ENCODE results near the gene ARCN1. TPM values are rescaled to one million over a fixed set of nuclear protein-coding genes. Genes with fewer than 3 reads are reported as not detected.

The ARCN1 gene
- total and polyA plus RNA-seq, 2 donors (not counting 1 experiment from before 2014, with no cell fraction given), result 42.9 to 83.2 TPM

DNA sequence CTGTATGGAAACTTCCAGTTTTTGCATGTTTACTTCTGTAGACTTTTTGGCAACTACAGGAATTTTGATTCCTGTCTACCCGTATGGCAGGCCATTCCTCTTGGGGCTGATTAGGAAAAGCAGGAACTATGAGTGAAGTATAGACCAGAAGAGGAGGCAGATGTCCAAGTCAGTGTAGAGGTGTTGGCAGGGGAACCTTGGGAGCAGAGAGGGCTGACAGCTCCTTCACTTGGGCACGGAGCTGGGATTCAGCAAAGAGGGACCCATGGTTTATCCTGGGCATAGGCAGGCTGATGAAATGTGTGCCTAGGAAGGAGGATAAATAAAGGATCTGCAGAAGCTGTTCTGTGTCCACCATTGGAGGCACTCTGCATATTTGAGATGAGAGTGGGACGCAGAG is 74.2 kb downstream of the ARCN1 start:
- H3K9ac ChIP-seq (ENCODE audit: low read length), result no peak overlapping the region
- TF ChIP-seq, protein P1, sequence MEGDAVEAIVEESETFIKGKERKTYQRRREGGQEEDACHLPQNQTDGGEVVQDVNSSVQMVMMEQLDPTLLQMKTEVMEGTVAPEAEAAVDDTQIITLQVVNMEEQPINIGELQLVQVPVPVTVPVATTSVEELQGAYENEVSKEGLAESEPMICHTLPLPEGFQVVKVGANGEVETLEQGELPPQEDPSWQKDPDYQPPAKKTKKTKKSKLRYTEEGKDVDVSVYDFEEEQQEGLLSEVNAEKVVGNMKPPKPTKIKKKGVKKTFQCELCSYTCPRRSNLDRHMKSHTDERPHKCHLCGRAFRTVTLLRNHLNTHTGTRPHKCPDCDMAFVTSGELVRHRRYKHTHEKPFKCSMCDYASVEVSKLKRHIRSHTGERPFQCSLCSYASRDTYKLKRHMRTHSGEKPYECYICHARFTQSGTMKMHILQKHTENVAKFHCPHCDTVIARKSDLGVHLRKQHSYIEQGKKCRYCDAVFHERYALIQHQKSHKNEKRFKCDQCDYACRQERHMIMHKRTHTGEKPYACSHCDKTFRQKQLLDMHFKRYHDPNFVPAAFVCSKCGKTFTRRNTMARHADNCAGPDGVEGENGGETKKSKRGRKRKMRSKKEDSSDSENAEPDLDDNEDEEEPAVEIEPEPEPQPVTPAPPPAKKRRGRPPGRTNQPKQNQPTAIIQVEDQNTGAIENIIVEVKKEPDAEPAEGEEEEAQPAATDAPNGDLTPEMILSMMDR (IDR thresholded peaks at IDR 0.05), result no peak
- TF ChIP-seq EZH2 (IDR thresholded peaks at IDR 0.05; ENCODE audit: borderline replicate concordance, insufficient read depth, low read depth, low read length, poor library complexity, severe bottlenecking), result no peak
- Mint-ChIP-seq H3K27ac (no peak overlapping the region), H3K4me3 (no peak overlapping the region), H3K27me3 (peaks cover 4% of the 10 kb centered on the region), H3K4me1 (no peaks in the 10 kb centered on the region), H3K9me3 (ENCODE audit: insufficient read depth) (no peaks in the 10 kb centered on the region)
- no peak overlapping the region for H3K4me3 ChIP-seq (ENCODE audit: control extremely low read depth in 1 of 5, extremely low read depth in 1 of 5, insufficient read depth in 1 of 5, low read depth in 2 of 5, low read length in 4 of 5)
- H2AFZ ChIP-seq (ENCODE audit: insufficient read depth, low read depth, low read length, poor library complexity, severe bottlenecking), result no peak overlapping the region
- POLR2A ChIA-PET, result no interaction called here
- no peaks in the 10 kb centered on the region for H3K4me1 ChIP-seq (ENCODE audit: control insufficient read depth in 2 of 2, insufficient read depth in 2 of 2, low read length in 2 of 2)
- intact Hi-C loops (cut with micrococcal nuclease), result no loop called here
- 98% methylated on average over 3 of the region's 3 CpGs for WGBS (ENCODE audit: insufficient coverage)
- no peaks in the 10 kb centered on the region for H3K79me2 ChIP-seq (ENCODE audit: control insufficient read depth, insufficient read depth, low read length)
- no peak for ATAC-seq (ENCODE audit: low read depth)
- no peaks in the 10 kb centered on the region for H4K20me1 ChIP-seq (ENCODE audit: control insufficient read depth, insufficient read depth, low read length, poor library complexity, severe bottlenecking)
- no peaks in the 10 kb centered on the region for H3K27me3 ChIP-seq (replicated peaks in 1 of 4; ENCODE audit: control extremely low read depth in 1 of 4, control insufficient read depth in 3 of 4, insufficient read depth in 4 of 4, low read length in 3 of 4)
- H3K27ac ChIP-seq (ENCODE audit: low read length in 2 of 2), result no peak overlapping the region
- H3K9me3 ChIP-seq (ENCODE audit: control extremely low read depth in 1 of 3, control insufficient read depth in 2 of 3, insufficient read depth in 1 of 3, low read length in 2 of 3), result no peaks in the 10 kb centered on the region
- H3K4me2 ChIP-seq (replicated peaks; ENCODE audit: low read depth, low read length, poor library complexity, severe bottlenecking), result no peak overlapping the region
- DNase-seq, result no peak
- no peaks in the 10 kb centered on the region for H3K36me3 ChIP-seq (replicated peaks in 1 of 2; ENCODE audit: control extremely low read depth in 1 of 2, control insufficient read depth in 1 of 2, extremely low read depth in 1 of 2, insufficient read depth in 2 of 2, low read length in 1 of 2)
- CTCF ChIA-PET, result no interaction called here

DNA sequence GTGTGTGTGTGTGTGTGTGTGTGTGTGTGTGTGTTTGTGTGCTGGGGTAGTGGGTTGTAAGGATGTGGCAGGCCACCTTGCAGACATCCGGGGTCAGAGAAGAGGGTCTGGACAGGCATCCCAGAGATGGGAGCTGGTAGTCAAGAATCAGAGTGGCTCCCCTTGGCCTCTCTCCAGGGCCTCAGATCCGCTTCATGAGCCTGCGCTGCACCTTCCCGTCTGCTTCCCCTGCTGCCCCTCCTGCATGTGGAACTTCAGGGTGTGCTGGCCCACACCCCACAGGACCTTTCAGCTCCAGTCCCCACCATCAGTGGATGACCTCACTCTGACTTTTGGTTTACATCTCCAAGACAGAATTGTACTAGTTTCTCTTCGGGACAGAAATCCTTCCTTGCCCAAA is 76.1 kb downstream of the ARCN1 start:
- ATAC-seq (ENCODE audit: low read depth), result no peak
- no peak overlapping the region for H3K4me3 ChIP-seq (ENCODE audit: control extremely low read depth in 1 of 5, extremely low read depth in 1 of 5, insufficient read depth in 1 of 5, low read depth in 2 of 5, low read length in 4 of 5)
- TF ChIP-seq, protein P1 (IDR thresholded peaks at IDR 0.05), result no peak
- TF ChIP-seq EZH2 (IDR thresholded peaks at IDR 0.05; ENCODE audit: borderline replicate concordance, insufficient read depth, low read depth, low read length, poor library complexity, severe bottlenecking), result no peak
- no peaks in the 10 kb centered on the region for H4K20me1 ChIP-seq (ENCODE audit: control insufficient read depth, insufficient read depth, low read length, poor library complexity, severe bottlenecking)
- H3K9ac ChIP-seq (ENCODE audit: low read length), result no peak overlapping the region
- CTCF ChIA-PET, result no interaction called here
- POLR2A ChIA-PET, result interaction anchor here (0.5 to 0.6 kb wide), 2 partner anchors 99 to 502 kb away, joined by 3 to 4 read pairs; no protein-coding TSS in a partner anchor
- H3K27me3 ChIP-seq (replicated peaks in 1 of 4; ENCODE audit: control extremely low read depth in 1 of 4, control insufficient read depth in 3 of 4, insufficient read depth in 4 of 4, low read length in 3 of 4), result no peaks in the 10 kb centered on the region
- no peak overlapping the region for H3K4me2 ChIP-seq (replicated peaks; ENCODE audit: low read depth, low read length, poor library complexity, severe bottlenecking)
- no peak overlapping the region for H3K27ac Mint-ChIP-seq
- 100% methylated on average over 3 of the region's 5 CpGs for WGBS (ENCODE audit: insufficient coverage)
- H3K27ac ChIP-seq (ENCODE audit: low read length in 2 of 2), result no peak overlapping the region
- H3K4me1 ChIP-seq (ENCODE audit: control insufficient read depth in 2 of 2, insufficient read depth in 2 of 2, low read length in 2 of 2), result no peaks in the 10 kb centered on the region
- no peak for DNase-seq
- no peak overlapping the region for H2AFZ ChIP-seq (ENCODE audit: insufficient read depth, low read depth, low read length, poor library complexity, severe bottlenecking)
- H3K9me3 ChIP-seq (ENCODE audit: control extremely low read depth in 1 of 3, control insufficient read depth in 2 of 3, insufficient read depth in 1 of 3, low read length in 2 of 3), result no peaks in the 10 kb centered on the region
- no peaks in the 10 kb centered on the region for H3K79me2 ChIP-seq (ENCODE audit: control insufficient read depth, insufficient read depth, low read length)
- peaks cover 4% of the 10 kb centered on the region for H3K27me3 Mint-ChIP-seq
- H3K4me1 Mint-ChIP-seq, result no peaks in the 10 kb centered on the region
- H3K9me3 Mint-ChIP-seq (ENCODE audit: insufficient read depth), result no peaks in the 10 kb centered on the region
- intact Hi-C loops (cut with micrococcal nuclease), result no loop called here
- no peaks in the 10 kb centered on the region for H3K36me3 ChIP-seq (replicated peaks in 1 of 2; ENCODE audit: control extremely low read depth in 1 of 2, control insufficient read depth in 1 of 2, extremely low read depth in 1 of 2, insufficient read depth in 2 of 2, low read length in 1 of 2)
- no peak overlapping the region for H3K4me3 Mint-ChIP-seq

Data from B cell (primary cell).